IPS-18c (cell line): Measurements from ENCODE around the gene SEC22C.
A peak's percentile ranks its signal among the peaks of the same experiment; 100 is the strongest.

Experiments used
- H3K4me3 ChIP-seq: 2 replicates; pipeline ENCODE4 v1.7.0; 2013; ENCODE audit warnings: low read depth, mild to moderate bottlenecking, low read length, moderate library complexity; ENCODE audit not compliant: insufficient read depth
- H3K9me3 ChIP-seq: one replicate; pipeline ENCODE4 v1.6.1; 2013; ENCODE audit warnings: mild to moderate bottlenecking, low read length, moderate library complexity; ENCODE audit not compliant: control insufficient read depth, insufficient read depth

The SEC22C gene

DNA sequence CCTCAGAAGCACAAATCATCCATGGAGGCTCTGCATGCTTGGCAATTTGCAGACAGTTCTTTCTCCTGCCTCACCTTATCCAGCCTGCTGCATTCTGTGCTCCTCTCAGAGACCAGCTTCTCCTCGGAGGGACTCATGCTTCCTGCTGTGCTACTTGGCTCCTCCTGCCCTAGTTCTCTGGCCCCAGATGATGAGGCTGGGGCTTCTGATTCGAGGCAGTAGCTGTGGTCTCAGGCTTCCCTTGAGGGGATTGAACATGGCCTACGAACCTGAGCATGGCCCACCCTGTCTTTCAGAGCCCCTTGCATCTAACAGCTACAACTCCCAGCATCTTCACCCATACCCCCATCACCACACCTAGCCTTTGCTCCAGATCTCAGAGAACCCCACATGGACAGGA lies 72.7 kb downstream of the SEC22C start:
- no peaks in the 10 kb centered on the region for H3K9me3 ChIP-seq
- H3K4me3 ChIP-seq: no peak overlapping the region

DNA sequence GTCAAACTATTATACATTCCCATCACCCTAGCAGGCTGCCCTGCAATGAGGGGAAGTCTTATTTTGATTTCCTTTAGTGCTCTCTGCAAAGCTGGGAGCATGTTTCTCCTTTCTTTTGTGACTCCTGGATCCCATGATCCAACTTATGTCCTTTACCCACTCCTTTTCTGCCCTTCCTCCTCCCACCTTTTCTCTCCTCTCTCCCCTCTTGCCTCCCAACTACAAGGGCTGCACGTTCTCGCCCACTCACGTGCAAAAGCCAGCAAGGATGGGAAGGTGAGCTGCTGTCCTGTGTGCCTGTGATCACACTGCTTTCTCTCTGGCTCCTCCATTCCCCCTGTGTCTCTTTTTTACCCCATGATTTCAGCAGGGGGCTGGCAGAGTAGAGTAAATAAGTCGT lies 73.2 kb downstream of the SEC22C start:
- H3K4me3 ChIP-seq: no peak overlapping the region
- no peaks in the 10 kb centered on the region for H3K9me3 ChIP-seq

DNA sequence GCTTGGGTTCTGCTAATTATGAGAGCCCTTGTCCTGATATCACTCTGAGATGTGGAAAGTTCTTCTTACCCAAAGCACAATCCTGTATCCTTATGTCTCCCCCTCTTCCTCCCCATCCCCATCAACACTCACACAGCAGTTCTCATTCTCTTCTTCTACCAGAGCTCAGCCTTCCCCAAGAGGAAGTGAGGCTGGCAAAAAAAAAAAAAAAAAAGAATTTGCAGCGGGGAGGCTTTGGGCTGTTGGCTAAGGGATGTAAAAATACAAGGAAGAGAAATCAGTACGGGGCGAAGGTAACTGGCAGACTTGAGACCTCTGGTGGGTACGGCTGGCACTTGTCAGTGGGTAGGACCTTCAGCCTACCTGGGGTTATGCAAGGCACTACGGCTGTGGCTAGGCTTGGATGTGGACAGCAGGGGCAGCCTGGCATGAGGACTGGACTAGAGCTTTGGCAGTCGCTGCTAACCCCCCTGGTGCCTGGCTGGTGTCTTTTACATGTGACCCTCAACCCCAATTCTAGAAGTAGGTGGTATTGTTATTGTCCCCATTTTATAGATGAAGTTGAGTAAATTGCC lies 73.9 kb downstream of the SEC22C start:
- Histone ChIP-seq H3K9me3 (no peaks in the 10 kb centered on the region), H3K4me3 (no peak overlapping the region)

DNA sequence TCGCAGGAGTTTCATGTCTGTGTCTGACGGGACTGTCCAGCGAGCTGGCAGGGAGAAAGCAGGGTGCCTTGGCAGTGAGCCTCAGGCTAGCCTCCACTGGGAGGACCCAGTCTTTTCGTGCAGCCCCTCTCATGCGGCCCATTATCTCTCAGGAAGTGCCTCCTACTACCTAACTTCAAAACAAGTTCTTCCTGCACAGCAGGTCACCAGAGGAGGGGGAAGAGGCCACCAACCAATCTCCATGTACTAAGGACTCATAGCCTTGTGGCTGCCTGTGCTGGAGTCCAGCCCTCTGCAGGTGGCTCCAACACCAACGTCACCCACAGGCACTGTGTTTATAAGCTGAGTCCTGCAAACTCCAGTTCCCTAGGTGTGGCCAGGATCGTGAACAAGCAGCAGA lies 74.5 kb downstream of the SEC22C start:
- Histone ChIP-seq H3K9me3 (no peaks in the 10 kb centered on the region), H3K4me3 (no peak overlapping the region)

DNA sequence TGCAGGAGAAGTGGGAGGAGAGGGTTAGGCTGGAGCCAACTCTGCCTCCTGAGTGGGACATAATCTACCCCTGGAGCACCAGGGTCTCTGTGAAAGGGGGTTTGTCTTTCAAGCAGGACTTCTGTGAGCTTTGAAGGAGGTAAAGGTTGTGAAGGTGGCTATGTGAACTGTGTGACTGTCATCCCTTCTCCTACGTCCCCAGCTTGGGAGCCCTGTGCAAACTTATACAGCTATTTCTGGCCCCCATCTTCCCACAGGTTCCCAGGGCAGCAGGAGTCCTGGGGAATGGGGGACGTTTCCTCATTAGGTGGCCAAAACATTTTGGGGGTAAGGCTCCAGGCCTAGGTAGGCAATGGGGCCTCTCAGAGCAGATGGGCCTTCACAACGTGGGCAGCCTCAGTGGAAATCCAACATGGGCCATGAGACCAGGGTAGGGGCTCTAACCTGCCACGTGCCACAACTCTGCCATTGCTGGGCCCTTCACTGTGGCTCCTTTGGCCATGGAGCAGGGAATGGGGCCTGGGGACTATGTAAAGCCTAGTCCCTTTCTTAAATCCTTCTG lies 75.8 kb downstream of the SEC22C start:
- H3K9me3 ChIP-seq: no peaks in the 10 kb centered on the region
- no peak overlapping the region for H3K4me3 ChIP-seq

DNA sequence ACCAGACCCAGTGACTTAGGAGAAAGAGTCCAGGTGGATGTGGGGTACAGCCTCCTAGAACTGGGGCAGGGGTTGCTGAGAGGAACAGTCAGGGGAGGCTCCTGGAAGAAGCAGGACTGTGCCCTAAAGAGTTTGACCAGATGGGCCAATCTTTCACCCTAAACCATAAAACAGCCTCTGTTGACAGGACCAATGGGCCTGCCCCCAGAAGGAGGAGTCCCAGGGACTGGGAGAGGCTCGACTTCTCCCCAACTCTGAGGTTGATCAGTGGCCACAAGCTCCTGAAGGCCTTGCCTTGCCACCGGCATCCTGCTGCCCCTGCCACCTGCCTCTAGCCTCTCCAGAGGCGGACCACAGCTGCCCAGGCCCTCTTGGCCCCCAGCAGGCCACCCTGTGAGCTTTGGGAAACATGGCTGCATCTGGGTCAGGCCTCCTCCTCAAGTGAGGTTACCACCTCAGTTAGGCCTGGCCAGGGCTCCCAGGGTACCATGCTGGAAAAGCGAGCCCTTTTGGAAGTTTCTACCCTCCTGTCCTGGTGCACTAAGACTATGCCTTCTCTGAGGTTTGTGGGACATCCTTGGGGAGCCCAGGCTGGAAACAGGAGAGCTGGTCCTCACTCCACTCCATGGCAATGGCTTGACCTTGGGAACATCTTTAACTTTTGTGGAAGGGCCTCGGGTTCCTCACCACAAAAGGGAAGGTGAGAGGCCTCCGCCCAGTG lies 76.5 kb downstream of the SEC22C start:
- Histone ChIP-seq H3K9me3 (no peaks in the 10 kb centered on the region), H3K4me3 (no peak overlapping the region)

DNA sequence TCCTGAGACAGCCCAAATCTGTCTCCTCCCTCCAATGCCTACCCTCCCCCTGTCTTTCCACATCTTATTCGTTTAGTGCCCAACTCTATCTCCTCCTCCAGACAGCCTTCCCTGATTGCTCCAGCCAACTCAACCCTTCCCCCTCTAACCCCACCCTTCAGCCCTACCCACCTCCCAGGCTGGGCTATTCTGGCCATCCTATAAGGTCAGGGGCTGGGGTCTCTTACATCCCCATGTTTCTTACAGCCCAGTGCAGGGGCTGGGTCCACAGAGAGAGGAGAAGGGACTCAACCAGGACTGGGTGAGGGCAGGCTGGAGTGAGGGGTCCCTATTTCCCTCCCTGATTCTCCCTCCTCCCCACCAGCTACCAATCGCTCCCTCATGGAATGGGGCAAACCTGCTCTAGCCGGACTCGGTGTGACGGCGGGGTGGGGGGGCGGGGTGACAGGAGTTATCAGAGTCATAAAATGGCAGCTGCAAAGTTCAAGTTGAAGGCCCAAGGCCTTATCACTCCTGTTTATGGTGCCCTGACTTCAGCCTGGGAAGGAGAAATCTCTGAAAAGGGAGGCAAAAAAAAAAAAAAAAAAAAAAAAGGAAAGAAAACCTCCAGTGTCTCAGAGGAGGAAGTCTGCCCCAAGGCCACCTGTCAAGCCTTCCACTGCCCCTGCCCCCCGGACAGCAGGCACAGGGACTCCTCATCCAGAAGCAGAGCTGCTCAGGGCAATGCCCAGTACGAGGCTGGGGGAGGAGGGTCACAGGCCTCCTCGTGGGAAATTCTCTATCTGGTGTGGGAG lies 77.2 kb downstream of the SEC22C start:
- no peaks in the 10 kb centered on the region for H3K9me3 ChIP-seq
- H3K4me3 ChIP-seq: no peak overlapping the region

DNA sequence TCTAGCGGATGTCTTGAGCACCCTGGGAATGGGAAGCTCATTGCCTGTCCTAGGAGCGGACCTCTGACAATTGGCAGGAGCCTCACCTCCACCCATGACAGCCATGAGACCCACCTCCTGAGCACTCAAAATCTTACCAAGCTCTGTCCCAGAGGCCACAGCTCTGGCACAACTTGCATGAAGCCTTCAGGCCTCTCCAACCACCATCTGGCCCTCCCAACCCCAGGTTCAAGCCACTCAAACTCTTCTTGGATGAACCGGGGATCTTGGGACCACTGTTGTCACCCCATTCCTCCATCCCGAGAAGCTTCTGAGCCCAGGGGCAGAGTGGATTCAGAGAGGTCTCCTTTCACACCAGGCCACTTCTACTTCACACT lies 77.8 kb downstream of the SEC22C start:
- H3K4me3 ChIP-seq: no peak overlapping the region
- H3K9me3 ChIP-seq: no peaks in the 10 kb centered on the region

DNA sequence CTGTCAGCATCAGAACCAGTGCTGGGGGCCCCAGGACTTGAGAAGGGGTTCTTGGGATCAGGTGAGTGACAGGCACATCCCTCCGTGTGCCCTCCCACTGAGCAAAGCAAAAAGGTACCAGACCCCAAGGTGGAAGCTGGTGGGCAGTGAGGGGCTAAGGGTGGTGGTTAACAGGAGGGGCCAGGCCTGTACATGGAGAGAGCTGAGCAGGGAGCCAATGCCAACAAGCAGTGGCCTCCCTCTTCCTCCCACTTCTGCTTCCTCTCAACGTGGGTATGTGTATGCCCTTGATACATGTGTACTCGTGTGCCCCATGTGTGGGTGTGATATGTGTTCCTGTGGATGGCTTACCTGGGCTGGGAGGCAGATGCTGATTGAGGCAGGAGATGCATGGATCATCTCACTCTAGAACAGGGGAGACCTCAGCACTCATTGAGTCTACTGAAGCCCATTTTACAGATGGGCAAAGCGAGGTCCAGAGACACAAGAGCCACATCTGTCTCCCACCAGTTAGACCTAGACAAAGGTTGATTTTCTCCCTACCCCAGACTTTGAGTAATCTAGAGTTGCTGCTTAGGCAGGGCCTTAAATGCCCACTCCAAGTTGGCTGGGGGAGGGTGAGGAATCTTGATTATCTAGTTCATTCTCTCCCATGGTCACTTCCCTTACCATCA lies 78.4 kb downstream of the SEC22C start:
- Histone ChIP-seq H3K9me3 (no peaks in the 10 kb centered on the region), H3K4me3 (peak overlapping the region; percentile 74)

DNA sequence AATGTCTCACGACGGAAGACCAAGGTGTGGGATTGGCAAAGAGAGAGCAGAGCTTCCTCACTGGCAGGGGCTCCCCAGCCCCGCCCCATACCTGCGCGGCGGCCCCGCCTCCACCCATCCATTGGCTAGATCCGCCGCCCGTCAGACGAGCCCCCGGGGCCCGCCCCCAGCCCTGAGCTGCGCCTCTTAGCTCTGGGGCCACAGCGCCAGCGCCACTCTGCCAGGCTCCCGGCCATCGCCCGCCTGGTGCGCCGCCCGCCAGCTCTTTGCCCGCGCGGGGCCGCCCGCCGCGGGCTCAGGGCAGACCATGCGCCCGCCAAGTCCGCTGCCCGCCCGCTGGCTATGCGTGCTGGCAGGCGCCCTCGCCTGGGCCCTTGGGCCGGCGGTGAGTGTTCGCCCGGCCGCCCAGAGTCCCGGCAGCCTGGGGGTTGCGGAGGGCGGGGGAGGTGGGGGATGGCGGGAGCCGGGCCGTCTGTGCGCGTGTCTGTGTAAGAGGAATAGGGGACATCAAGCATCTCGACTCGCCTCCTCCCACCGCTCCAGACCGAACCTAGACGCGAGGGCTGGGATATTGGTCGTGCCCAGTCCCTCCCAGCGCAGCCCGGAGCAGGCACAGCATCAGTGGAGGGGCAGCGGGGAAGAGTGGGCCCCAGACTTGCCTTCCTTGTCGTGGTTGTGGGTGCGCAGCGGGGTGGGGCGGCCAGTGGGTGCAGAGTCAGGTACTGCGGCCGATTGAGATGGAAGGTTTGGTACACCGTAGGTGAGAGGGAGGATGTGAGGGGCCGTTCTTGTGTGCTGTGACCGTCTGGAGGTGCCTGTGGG lies 79.1 kb downstream of the SEC22C start, which contains the start of gene VIPR1:
Gene VIPR1 (plus strand): TSS at position 215 of the 822 bp plus-strand sequence. CDS start 93 bp downstream, at position 308.
- Histone ChIP-seq H3K9me3 (no peaks in the 10 kb centered on the region), H3K4me3 (peak within 1 kb of the TSS; percentile 74)

DNA sequence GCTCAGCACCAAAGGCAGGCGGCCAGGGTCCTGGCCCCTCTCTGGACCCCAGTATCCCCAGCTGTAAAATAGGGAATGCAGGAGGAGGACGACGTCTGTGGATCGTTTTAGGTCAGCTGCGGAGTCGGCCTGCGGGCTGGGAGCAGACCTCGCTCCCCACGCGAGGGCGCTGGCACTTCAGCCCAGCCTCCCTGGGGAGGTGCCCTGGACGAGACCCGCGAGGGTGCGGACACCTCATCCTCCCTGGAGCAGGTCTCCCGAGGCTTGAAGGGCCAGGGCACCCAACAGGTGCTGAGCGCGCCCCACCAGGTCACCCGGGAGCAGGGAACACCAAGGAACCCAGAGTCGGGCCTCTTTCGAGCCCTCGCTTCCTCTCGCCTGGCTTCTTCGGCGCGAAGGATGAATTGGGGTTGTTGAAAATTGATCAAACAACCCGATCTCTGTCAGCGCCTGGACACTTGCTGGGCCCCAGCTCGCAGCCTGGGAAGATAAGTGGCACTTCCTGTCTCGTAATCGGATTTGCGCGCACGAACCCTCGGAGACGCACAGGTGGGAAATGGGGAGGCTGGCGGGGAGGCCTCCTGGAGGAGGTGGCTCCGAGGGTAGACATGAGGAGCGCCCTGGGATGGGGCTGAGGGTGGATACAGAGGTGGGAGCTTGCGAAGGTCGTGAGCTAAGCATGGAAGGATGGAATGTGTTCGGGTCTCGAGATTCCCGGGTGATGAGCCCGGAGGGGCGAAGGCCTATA lies 79.9 kb downstream of the SEC22C start:
- Histone ChIP-seq H3K9me3 (no peaks in the 10 kb centered on the region), H3K4me3 (peak overlapping the region; percentile 74)

DNA sequence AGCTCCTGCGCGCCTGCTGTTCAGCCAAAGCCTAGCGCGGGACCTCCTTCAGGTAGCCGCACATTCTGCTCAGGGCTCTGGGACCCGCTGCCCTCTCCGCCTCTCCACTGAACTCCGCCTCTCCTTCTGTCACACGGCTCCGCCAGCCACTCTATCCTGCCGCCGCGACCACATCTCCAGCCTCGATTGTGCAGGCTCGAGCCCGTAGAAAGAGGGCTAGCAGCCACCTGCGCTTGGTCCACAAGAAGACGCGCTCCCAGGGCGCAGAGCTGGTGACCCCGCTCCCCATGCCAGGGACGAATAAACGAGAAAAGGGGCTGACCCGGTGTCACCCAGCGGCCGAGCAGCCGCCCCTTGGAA lies 80.5 kb downstream of the SEC22C start:
- Histone ChIP-seq H3K9me3 (no peaks in the 10 kb centered on the region), H3K4me3 (peak overlapping the region; percentile 74)

DNA sequence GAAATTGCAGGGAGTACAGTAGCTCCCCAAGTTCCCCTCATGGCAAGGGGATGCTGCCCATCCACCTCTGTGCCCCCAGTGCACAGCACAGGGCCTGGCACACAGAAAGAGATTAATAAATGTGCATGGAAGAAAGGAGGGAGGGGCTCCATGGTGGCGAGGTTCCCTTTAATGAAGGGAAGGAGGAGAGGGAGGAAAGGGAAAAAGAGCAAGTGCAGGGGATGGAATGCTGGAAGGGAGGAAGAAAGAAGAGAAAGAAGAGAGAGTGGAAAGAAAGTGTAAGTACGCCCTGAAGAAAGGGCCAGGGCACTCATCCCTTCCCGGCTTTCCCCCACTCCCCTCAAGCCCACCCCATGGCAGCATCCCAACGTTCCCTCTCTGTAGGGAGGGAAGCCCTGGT lies 80.9 kb downstream of the SEC22C start:
- H3K4me3 ChIP-seq: peak overlapping the region; percentile 74

DNA sequence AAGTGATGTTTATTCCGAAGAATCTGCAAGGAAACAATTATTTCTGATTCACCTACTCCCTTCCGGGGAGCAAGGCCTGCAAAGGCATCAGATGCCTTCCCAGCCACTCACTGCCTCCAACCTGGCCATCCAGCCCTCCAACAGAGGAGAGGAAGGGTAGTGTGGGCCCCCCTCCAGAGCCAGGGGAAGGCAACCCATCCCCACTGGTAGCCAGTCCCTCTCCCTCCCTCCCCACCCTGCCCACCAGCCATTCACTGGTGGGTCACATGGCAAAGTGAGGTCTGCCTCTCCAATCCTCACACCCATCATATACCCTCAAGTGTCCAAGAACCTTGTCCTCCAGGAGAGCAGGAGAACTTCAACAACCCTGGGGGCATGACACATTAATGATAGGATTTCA lies 81.7 kb downstream of the SEC22C start:
- no peaks in the 10 kb centered on the region for H3K9me3 ChIP-seq
- no peak overlapping the region for H3K4me3 ChIP-seq

More for the DNA sequence above, 80.9 kb downstream of the SEC22C start:
- no peaks in the 10 kb centered on the region for H3K9me3 ChIP-seq

DNA sequence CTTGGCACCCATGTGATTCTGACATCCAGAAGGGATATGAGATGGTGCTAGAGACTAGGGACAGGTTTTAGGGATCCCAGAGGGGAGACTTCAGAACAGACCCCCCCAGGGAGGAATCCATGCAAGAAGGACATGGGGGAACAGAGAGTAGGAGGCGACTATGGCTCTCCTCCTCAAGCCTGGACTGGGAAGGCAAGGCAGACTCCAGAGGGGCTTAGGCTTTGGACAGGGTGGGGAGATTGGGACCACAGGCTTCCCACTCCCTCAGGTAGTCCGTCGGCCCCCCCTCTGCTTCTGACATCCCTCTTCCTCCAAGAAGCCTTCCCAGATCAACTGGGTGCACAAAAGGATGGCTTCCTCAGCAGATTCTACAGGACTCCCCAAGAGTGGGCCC lies 82.3 kb downstream of the SEC22C start:
- no peaks in the 10 kb centered on the region for H3K9me3 ChIP-seq
- H3K4me3 ChIP-seq: no peak overlapping the region

DNA sequence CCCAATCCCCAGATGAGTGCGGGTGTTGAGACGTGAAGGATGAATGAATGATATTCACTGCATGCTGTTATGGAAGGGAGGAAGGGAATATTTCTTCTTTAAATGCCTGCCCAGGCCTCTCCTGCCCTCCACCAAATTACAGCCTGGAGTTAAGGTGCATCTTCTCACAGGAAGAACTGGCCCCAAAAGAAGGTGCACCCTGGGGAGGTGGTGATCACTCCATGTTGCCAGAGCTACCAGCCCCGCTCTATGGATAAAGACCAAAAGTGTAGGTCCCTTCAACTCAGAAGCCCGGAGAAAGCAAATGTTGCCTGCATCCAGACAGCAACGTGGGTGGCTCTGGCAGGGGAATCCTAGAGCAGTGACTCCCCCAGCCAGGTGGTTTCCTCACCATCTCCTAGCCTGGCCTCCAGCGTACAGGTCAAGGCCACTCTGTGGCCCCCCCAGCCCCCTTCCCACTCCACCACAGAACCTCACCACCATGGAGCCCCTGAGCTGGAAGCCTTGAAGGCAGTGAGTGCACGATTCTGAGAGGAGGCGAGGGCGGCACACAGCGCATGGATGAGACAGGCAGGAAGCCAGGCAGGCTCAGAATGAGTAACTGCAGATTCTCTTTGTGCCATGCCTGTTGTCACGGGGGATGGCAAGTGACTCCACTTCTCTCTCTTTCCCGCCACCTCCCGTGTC lies 82.8 kb downstream of the SEC22C start:
- Histone ChIP-seq H3K4me3 (no peak overlapping the region), H3K9me3 (no peaks in the 10 kb centered on the region)
